SJSA1 (cell line): ENCODE measurements around the gene ATP6AP2. TPM values are rescaled to one million over a fixed set of nuclear protein-coding genes. Genes with fewer than 3 reads are reported as not detected.

ENCODE experiments used
- DNase-seq, 2 experiments: peaks; one replicate each; pipeline ENCODE4 v3.0.0-alpha.2; 2015 to 2020; ENCODE audit warnings: low spot score in 2 of 2, low read depth in 1 of 2
- H3K27ac ChIP-seq: fragments of 250-450 bp; sonication (Bioruptor Pico); 2 replicates; pipeline ENCODE4 v1.5.1; 2020; ENCODE audit warnings: mild to moderate bottlenecking, moderate library complexity
- H3K27me3 ChIP-seq: fragments of 250-450 bp; sonication (Bioruptor Pico); replicated peaks from 2 replicates; pipeline ENCODE4 v1.5.1; 2020; ENCODE audit warnings: mild to moderate bottlenecking, moderate library complexity
- H3K36me3 ChIP-seq: fragments of 250-450 bp; sonication (Bioruptor Pico); 2 replicates; pipeline ENCODE4 v1.5.1; 2020; ENCODE audit warnings: mild to moderate bottlenecking
- H3K4me1 ChIP-seq: fragments of 250-450 bp; sonication (Bioruptor Pico); replicated peaks from 2 replicates; pipeline ENCODE4 v1.6.1; 2021; ENCODE audit warnings: mild to moderate bottlenecking
- H3K4me3 ChIP-seq: fragments of 250-450 bp; sonication (Bioruptor Pico); 2 replicates; pipeline ENCODE4 v1.5.1; 2020; ENCODE audit warnings: mild to moderate bottlenecking
- H3K9me3 ChIP-seq: fragments of 250-450 bp; sonication (Bioruptor Pico); replicated peaks from 2 replicates; pipeline ENCODE4 v1.5.1; 2020; ENCODE audit warnings: mild to moderate bottlenecking
- total RNA-seq: library from RNA; depleted of rRNA; stranded (reverse); fragments of >200 nt; shearing (Covaris generic); gene quantifications from 2 replicates; pipeline ENCODE4 v1.2.3, GENCODE V29; 2014; rRNA removed

ATP6AP2 gene, protein sequence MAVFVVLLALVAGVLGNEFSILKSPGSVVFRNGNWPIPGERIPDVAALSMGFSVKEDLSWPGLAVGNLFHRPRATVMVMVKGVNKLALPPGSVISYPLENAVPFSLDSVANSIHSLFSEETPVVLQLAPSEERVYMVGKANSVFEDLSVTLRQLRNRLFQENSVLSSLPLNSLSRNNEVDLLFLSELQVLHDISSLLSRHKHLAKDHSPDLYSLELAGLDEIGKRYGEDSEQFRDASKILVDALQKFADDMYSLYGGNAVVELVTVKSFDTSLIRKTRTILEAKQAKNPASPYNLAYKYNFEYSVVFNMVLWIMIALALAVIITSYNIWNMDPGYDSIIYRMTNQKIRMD
- total RNA-seq = 105 and 116 TPM in 2 replicates

DNA sequence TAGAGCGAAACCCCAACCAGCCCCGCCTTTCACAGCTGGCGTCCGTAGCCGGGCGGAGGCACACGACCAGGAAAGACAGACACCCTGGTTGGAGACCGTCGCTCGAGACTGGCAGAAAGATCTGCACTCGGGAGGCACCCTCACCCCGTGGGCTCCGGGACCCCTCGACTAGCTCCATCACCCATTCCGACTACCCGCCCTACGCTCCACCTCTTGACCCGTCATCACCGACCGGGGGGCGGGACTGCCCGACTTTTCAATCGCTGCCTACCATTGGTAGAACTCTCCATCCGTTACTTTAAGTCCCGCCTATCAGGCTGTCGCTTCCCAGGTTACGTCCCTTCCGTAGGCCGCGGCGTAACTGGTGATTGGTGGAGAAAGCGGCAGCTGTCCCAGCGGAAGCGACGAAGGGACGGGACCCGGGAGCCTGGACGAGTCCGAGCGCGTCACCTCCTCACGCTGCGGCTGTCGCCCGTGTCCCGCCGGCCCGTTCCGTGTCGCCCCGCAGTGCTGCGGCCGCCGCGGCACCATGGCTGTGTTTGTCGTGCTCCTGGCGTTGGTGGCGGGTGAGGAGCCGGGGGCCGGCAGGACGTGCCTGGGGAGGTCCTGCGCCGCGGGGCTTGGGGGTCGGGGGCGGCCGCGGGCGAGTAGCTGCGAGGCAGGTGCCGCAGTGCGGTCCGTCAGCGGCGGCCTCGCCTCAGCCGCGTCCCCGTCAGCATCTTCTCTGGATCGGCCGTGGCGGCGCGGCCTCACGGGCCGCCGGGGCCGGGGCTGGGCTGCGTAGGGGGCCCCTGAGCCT lies at the start of gene ATP6AP2:
TSS of gene ATP6AP2 (plus strand) at position 434 of the 799 bp plus-strand sequence. CDS start at position 530, 96 bp downstream.
- H3K36me3 ChIP-seq = peaks cover 3% of the 10 kb centered on the region; the same call in 1 of the 2 replicates
- H3K27me3 ChIP-seq = no peaks in the 10 kb centered on the region
- peak; percentile 89 to 90 for DNase-seq
- H3K4me1 ChIP-seq = peaks cover 4% of the 10 kb centered on the region; the same call in 1 of the 2 replicates
- H3K27ac ChIP-seq = peak within 1 kb of the TSS; percentile 63
- H3K4me3 ChIP-seq = peak within 1 kb of the TSS; percentile 72
- H3K9me3 ChIP-seq = no peaks in the 10 kb centered on the region

DNA sequence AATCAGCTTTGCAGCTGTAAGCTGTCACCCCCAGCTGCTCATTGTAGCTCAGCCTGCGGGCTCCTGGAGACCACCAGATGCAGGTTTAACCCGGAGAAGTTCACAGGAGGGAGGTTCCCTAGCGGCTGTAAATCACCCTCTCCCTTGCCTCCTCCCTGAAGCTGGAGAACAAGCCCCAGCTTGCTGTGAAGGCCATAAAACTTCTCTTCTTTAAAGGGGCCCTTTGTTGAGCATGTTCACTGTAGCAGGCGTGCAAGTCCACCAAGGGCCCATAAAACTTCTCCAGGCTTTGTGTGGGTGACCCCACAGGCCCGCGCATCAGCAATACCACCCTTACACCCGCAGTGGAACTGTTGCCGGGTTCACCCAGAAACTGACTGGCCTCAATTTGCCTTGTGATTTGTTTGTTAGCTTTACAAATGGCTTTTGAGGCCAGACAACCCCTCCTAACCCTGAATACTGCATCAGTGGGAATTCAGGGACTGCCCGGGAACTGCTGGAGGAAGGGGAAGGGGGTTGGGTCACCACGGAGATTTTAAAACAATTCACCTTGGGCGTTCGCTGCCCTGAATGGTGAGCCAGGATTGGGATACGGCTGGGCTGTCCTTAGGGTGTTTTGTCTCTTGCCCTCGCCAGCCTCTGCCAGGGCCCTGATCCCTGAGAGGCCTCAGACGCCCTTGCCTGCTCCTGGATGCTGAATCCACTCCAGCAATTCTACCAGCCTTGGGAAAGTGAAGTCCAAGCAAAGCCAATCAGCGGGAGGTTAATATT lies 49.5 kb upstream of the ATP6AP2 start:
- no peak for DNase-seq
- Histone ChIP-seq H3K27ac (no peak overlapping the region), H3K27me3 (no peaks in the 10 kb centered on the region), H3K4me1 (no peaks in the 10 kb centered on the region), H3K4me3 (no peak overlapping the region), H3K36me3 (no peaks in the 10 kb centered on the region), H3K9me3 (no peaks in the 10 kb centered on the region)

- Histone ChIP-seq H3K9me3 (no peaks in the 10 kb centered on the region), H3K4me1 (no peaks in the 10 kb centered on the region), H3K4me3 (no peak overlapping the region), H3K27ac (no peak overlapping the region), H3K27me3 (no peaks in the 10 kb centered on the region), H3K36me3 (no peaks in the 10 kb centered on the region)
- DNase-seq = no peak
Observed at GRCh38 chrX:40537310-40537709, 43.5 kb upstream of the ATP6AP2 start.

DNA sequence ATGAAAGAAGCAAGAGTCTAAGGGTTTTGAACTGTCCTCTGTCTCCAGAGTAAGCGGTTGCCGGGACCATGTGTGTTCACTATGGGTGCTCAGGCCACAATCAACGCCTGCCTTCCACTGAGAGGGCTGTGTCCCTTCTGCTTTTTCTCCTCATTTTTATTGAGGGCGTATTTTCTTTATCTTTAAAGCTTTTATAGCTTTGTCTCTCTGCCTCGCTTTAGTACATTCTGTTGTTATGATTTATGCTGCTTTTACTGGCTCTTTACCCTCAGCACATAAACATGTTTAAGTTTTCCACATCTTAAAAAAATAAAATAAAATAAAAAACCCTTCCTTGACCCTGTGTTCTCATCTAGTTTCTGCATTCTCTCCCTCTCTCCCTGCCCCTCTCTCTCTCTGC lies 42.4 kb upstream of the ATP6AP2 start:
- H3K27ac ChIP-seq = no peak overlapping the region

DNA sequence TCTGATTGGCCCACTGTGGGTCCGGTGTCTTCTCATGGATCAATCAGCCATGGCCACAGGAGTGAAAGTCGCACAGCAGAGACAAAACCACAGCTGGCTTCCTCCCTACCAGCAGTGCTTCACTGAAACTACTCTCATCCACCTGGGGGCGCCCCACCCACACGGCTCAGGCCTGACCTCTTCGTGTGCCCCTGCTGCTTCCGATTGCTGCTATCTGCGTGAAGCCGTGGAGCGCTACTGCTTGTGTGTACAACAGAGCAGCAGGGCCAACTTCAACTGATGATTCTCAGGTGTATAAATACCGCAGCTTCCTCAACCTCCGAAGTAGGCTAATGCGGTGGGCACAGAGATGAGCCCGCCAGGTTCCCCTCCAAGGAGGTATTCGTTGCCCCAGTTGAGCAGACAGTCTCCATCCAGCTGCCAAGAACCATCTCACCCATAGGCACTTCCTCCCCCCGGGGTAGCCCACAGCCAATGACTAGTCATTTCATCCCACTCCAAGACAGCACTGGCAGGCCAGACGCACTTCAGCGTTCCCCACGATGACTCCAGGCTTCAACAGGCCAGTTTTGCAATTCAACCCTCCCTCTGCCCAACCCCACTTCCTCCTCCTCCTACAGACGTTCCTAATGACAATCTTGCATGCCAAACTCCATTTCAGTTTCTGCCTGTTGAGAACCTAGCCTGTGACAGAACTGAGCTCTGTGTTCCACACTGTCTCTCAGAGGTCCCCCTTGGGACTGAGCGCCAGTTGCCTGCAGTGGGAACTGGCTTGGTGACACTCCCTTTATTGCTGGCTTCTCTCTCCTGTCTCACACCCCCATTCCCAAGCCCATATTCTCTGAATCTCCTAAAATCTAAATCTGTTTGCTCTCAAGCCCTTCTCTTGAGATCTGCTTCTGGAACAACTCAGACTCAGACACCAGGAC lies 41.3 kb upstream of the ATP6AP2 start:
- H3K27me3 ChIP-seq = no peaks in the 10 kb centered on the region
- no peaks in the 10 kb centered on the region; the same call in 1 of the 2 replicates for H3K4me1 ChIP-seq
- DNase-seq = no peak
- H3K4me3 ChIP-seq = no peak overlapping the region
- H3K9me3 ChIP-seq = no peaks in the 10 kb centered on the region
- no peak overlapping the region for H3K27ac ChIP-seq
- no peaks in the 10 kb centered on the region for H3K36me3 ChIP-seq

More for the DNA sequence above, 42.4 kb upstream of the ATP6AP2 start:
- Histone ChIP-seq H3K27me3 (no peaks in the 10 kb centered on the region), H3K36me3 (no peaks in the 10 kb centered on the region), H3K4me3 (no peak overlapping the region), H3K9me3 (no peaks in the 10 kb centered on the region), H3K4me1 (no peaks in the 10 kb centered on the region)
- DNase-seq = no peak

GRCh38 chrX:40542208-40542607 lies 38.6 kb upstream of the ATP6AP2 start:
- H3K27me3 ChIP-seq = no peaks in the 10 kb centered on the region
- no peaks in the 10 kb centered on the region for H3K36me3 ChIP-seq

DNA sequence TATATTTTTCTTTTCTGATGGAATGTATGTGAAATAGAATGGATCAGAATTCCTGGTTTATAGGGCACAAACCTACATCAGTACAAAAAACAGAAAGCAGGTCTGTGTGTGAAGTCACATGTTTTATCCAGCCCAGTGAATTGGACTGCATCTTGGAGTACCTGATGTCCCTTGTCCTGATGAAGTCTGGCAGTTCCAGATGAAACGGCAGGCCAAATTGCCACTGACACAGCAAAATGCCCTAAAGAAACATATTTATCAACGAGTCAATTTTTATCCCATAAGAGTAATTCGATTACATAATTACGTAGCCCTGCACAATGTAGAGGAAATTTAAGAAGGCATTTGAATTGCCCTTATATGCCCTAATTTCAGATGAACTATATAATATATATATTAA lies 37.8 kb upstream of the ATP6AP2 start:
- no peaks in the 10 kb centered on the region for H3K36me3 ChIP-seq
- no peak overlapping the region for H3K27ac ChIP-seq
- H3K4me3 ChIP-seq = no peak overlapping the region
- no peaks in the 10 kb centered on the region; the same call in 1 of the 2 replicates for H3K4me1 ChIP-seq
- DNase-seq = no peak
- H3K27me3 ChIP-seq = no peaks in the 10 kb centered on the region
- H3K9me3 ChIP-seq = no peaks in the 10 kb centered on the region

More at GRCh38 chrX:40542208-40542607, 38.6 kb upstream of the ATP6AP2 start:
- no peak overlapping the region for H3K27ac ChIP-seq
- no peaks in the 10 kb centered on the region for H3K9me3 ChIP-seq
- no peaks in the 10 kb centered on the region; the same call in 1 of the 2 replicates for H3K4me1 ChIP-seq
- no peak overlapping the region for H3K4me3 ChIP-seq
- DNase-seq = no peak

DNA sequence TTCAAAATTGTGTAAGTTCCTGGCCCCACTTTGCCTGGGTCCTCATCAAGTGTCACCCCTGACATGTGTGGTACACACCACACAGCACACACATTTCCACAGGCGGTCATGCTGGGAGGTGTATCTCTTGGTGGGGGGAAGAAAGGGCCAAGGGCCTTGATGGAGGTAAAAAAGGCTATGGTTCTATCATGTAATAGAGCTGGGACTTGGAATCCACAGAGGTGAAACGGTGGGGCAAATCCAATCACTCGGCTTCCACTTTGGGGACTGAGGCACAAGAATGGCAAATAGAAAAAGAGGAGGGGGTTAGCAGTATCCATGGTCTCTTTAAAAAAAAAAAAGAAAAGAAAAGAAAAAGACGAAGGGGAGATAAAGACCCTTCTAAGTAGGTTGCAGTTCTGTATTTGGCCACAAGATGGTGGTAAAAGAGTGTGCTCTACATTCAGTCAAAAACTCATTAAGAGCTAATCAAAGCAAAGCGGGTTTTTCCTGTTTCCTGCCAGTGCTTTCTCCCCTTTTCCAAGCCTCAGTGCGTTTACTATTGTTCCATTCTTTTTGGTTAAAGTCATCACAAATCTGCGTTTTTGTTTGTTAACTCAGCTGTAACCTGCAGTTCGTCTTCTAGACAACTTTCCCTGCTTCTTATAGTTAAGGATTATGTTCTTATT lies 37.0 kb upstream of the ATP6AP2 start:
- H3K27ac ChIP-seq = no peak overlapping the region
- no peak overlapping the region for H3K4me3 ChIP-seq
- no peaks in the 10 kb centered on the region for H3K27me3 ChIP-seq
- no peaks in the 10 kb centered on the region; the same call in 1 of the 2 replicates for H3K4me1 ChIP-seq
- no peaks in the 10 kb centered on the region for H3K9me3 ChIP-seq
- DNase-seq = peak in 1 of 2 experiments; percentile 45
- no peaks in the 10 kb centered on the region for H3K36me3 ChIP-seq

GRCh38 chrX:40544343-40545266 lies 36.2 kb upstream of the ATP6AP2 start:
- no peak overlapping the region for H3K4me3 ChIP-seq
- no peak for DNase-seq
- no peaks in the 10 kb centered on the region; the same call in 1 of the 2 replicates for H3K4me1 ChIP-seq
- H3K27me3 ChIP-seq = no peaks in the 10 kb centered on the region
- H3K27ac ChIP-seq = no peak overlapping the region
- H3K9me3 ChIP-seq = no peaks in the 10 kb centered on the region
- no peaks in the 10 kb centered on the region for H3K36me3 ChIP-seq

GRCh38 chrX:40546870-40547269 lies 33.9 kb upstream of the ATP6AP2 start:
- H3K27ac ChIP-seq = no peak overlapping the region
- H3K36me3 ChIP-seq = no peaks in the 10 kb centered on the region
- no peak for DNase-seq
- H3K4me3 ChIP-seq = no peak overlapping the region
- no peaks in the 10 kb centered on the region for H3K9me3 ChIP-seq
- H3K27me3 ChIP-seq = no peaks in the 10 kb centered on the region
- no peaks in the 10 kb centered on the region; the same call in 1 of the 2 replicates for H3K4me1 ChIP-seq

- DNase-seq = no peak
Observed at GRCh38 chrX:40550066-40550465, 30.7 kb upstream of the ATP6AP2 start.

More at GRCh38 chrX:40550066-40550465, 30.7 kb upstream of the ATP6AP2 start:
- Histone ChIP-seq H3K4me3 (no peak overlapping the region), H3K27ac (no peak overlapping the region), H3K36me3 (no peaks in the 10 kb centered on the region), H3K9me3 (no peaks in the 10 kb centered on the region), H3K4me1 (no peaks in the 10 kb centered on the region), H3K27me3 (no peaks in the 10 kb centered on the region)
